Adipose tissue (tissue), 3 donors: Measurements from ENCODE around the gene HEPN1. TPM values are rescaled to one million over a fixed set of nuclear protein-coding genes. Genes with fewer than 3 reads are reported as not detected.

ENCODE experiments used
- H3K27ac ChIP-seq: one replicate; pipeline ENCODE4 v1.5.1; 2013; ENCODE audit warnings: low read depth, low read length
- WGBS, 3 donors: extraction: QIAGEN DNeasy Blood & Tissue Kit; methylation state at CpG; one replicate each; pipeline ENCODE4 v1.1.7; 2013; 5-methylcytosine and 5-hydroxymethylcytosine counted together
- polyA plus RNA-seq, 3 donors: library from polyadenylated mRNA; stranded (reverse); fragments of 200-250 nt; gene quantifications; one replicate each; pipeline ENCODE4 v1.2.3, GENCODE V29; 2013
- donor health status: healthy with polysubstance abuse.
- donor health status: Bipolar disorder and iron deficiency.
- donor health status: healthy.

Gene HEPN1
- polyA plus RNA-seq, 3 donors = 0.28 to 2.3 (median 0.34) TPM

- WGBS, 3 donors = 73 to 85% (median 84%) methylated on average over 3 of the region's 3 CpGs
- no peak overlapping the region for H3K27ac ChIP-seq
These were observed 11.7 kb downstream of the HEPN1 start for GRCh38 chr11:124930799-124931198.

GRCh38 chr11:124934862-124935547 lies 16.0 kb downstream of the HEPN1 start:
- no peak overlapping the region for H3K27ac ChIP-seq
- 58 to 80% (median 73%) methylated on average over 4 of the region's 4 CpGs for WGBS, 3 donors

GRCh38 chr11:124935548-124936514 lies 16.8 kb downstream of the HEPN1 start, which contains the start of gene HEPACAM:
Gene HEPACAM (minus strand): TSS chr11:124936047. CDS start chr11:124936006, 41 bp downstream.
- no peak within 1 kb of the TSS for H3K27ac ChIP-seq
- WGBS, 3 donors = 81 to 83% (median 82%) methylated on average over 18 of the region's 18 CpGs

GRCh38 chr11:124937336-124937935 lies 18.4 kb downstream of the HEPN1 start:
- H3K27ac ChIP-seq = no peak overlapping the region
- 71 to 90% (median 87%) methylated on average over 3 of the region's 3 CpGs for WGBS, 3 donors

GRCh38 chr11:124938206-124938765 lies 19.2 kb downstream of the HEPN1 start:
- WGBS, 3 donors = 64 to 80% (median 79%) methylated on average over 6 of the region's 6 CpGs
- H3K27ac ChIP-seq = no peak overlapping the region

GRCh38 chr11:124938970-124939369 lies 19.9 kb downstream of the HEPN1 start:
- H3K27ac ChIP-seq = no peak overlapping the region
- 69 to 72% (median 71%) methylated on average over 6 of the region's 6 CpGs for WGBS, 3 donors

- 75 to 88% methylated on average over 1 of the region's 1 CpG; no CpG with 5 or more reads in 1 of the 3 donors for WGBS, 3 donors
- no peak overlapping the region for H3K27ac ChIP-seq
These were observed 22.7 kb downstream of the HEPN1 start for GRCh38 chr11:124941703-124942102.

GRCh38 chr11:124942466-124943253 lies 23.6 kb downstream of the HEPN1 start:
- no peak overlapping the region for H3K27ac ChIP-seq
- WGBS, 3 donors = 52 to 82% (median 82%) methylated on average over 6 of the region's 6 CpGs

- 67 to 75% (median 69%) methylated on average over 5 of the region's 5 CpGs for WGBS, 3 donors
- no peak overlapping the region for H3K27ac ChIP-seq
These were observed 24.2 kb downstream of the HEPN1 start for GRCh38 chr11:124943254-124943616.

GRCh38 chr11:124943741-124944140 lies 24.7 kb downstream of the HEPN1 start:
- H3K27ac ChIP-seq = no peak overlapping the region
- WGBS, 3 donors = 18 to 51% (median 51%) methylated on average over 1 of the region's 1 CpG

GRCh38 chr11:124944565-124944964 lies 25.5 kb downstream of the HEPN1 start:
- H3K27ac ChIP-seq = no peak overlapping the region
- 69 to 84% (median 81%) methylated on average over 3 of the region's 3 CpGs for WGBS, 3 donors

GRCh38 chr11:124945826-124946225 lies 26.8 kb downstream of the HEPN1 start:
- 74 to 80% (median 78%) methylated on average over 6 of the region's 6 CpGs for WGBS, 3 donors
- no peak overlapping the region for H3K27ac ChIP-seq

- WGBS, 3 donors = 54 to 75% (median 58%) methylated on average over 2 of the region's 2 CpGs
- H3K27ac ChIP-seq = no peak overlapping the region
These were observed 27.7 kb downstream of the HEPN1 start for GRCh38 chr11:124946735-124947141.

GRCh38 chr11:124950601-124951330 lies 31.7 kb downstream of the HEPN1 start:
- H3K27ac ChIP-seq = no peak overlapping the region

GRCh38 chr11:124951341-124951740 lies 32.3 kb downstream of the HEPN1 start:
- whole genome bisulfite sequencing, 3 donors = 72 to 91% (median 88%) methylated on average over 3 of the region's 3 CpGs
- H3K27ac ChIP-seq = no peak overlapping the region

GRCh38 chr11:124953753-124954589 lies 34.9 kb downstream of the HEPN1 start, which contains the start of gene CCDC15:
Gene CCDC15 (plus strand): TSS chr11:124954202. CDS start chr11:124954733, 531 bp downstream.
- no peak within 1 kb of the TSS for H3K27ac ChIP-seq
- WGBS, 3 donors = 0 to 1% (median 1%) methylated on average over 52 to 54 of the region's 54 CpGs
